GM12878 (cell line): ENCODE results near the gene LIPM. TPM values are rescaled to one million over a fixed set of nuclear protein-coding genes. Genes with fewer than 3 reads are reported as not detected.

ENCODE experiments used
- ATAC-seq: fragments of 200-7000 bp; cut with Tn5 transposase; 3 replicates; pipeline ENCODE4 v1.9.1; 2020; ENCODE audit warnings: mild to moderate bottlenecking, moderate library complexity
- BruUV-seq: library from RNA; stranded (reverse); fragments of 400-500 nt; replicated peaks from 2 replicates; lab custom pipeline; 2021; lab: Mats Ljungman, UMichigan
- CTCF ChIA-PET: fragments of 300-600 bp; sonication (Branson Sonifier 250); formaldehyde crosslinking; extraction: SDS; loops from one replicate; lab custom pipeline; 2021; ENCODE audit warnings: inconsistent platforms; lab: Yijun Ruan, JAX
- POLR2A ChIA-PET: fragments of 350-600 bp; formaldehyde crosslinking; extraction: SDS; loops from one replicate; lab custom pipeline; 2021; ENCODE audit warnings: inconsistent platforms; lab: Charles Lee
- RAD21 ChIA-PET: fragments of 300-600 bp; sonication (Branson Sonifier 250); formaldehyde crosslinking; loops from one replicate; lab custom pipeline; 2023; ENCODE audit warnings: antibody characterized with exemption; ENCODE audit not compliant: unreplicated experiment; lab: Charles Lee
- SMC1A ChIA-PET: fragments of 300-600 bp; sonication (Branson Sonifier 250); formaldehyde crosslinking; loops from one replicate; lab custom pipeline; 2023; ENCODE audit not compliant: unreplicated experiment, uncharacterized antibody; lab: Charles Lee
- DNase-seq: peaks from one replicate; pipeline ENCODE4 v3.0.0-alpha.2; 2011; ENCODE audit warnings: low read depth, low spot score
- FAIRE-seq: peaks from 3 replicates; lab custom pipeline; 2011; peaks lifted over from hg19 to GRCh38; lab: Jason Lieb, UNC
- H2AFZ ChIP-seq: 2 replicates; pipeline ENCODE4 v1.6.0; 2011; ENCODE audit warnings: low read depth, low read length, control low read depth; ENCODE audit not compliant: control insufficient read depth
- H3K27ac ChIP-seq: 2 replicates; pipeline ENCODE4 v1.5.1; 2011; ENCODE audit warnings: control low read depth; ENCODE audit not compliant: control insufficient read depth, insufficient read depth
- H3K27me3 ChIP-seq, 2 experiments: replicated peaks in 1 of 2; 2 replicates each; pipeline versions ENCODE4 v1.6.0 to v1.6.1; 2011; ENCODE audit warnings: low read length in 1 of 2; ENCODE audit not compliant: control insufficient read depth in 2 of 2, insufficient read depth in 2 of 2
- H3K36me3 ChIP-seq, 2 experiments: 2 replicates each; pipeline ENCODE4 v1.5.1; 2011; ENCODE audit warnings: low read length in 1 of 2; ENCODE audit not compliant: control insufficient read depth in 2 of 2, insufficient read depth in 2 of 2
- H3K4me1 ChIP-seq: 2 replicates; pipeline ENCODE4 v1.6.1; 2011; ENCODE audit warnings: mild to moderate bottlenecking, low read length, moderate library complexity, mixed read lengths; ENCODE audit not compliant: control insufficient read depth, insufficient read depth
- H3K4me2 ChIP-seq: 2 replicates; pipeline ENCODE4 v1.6.0; 2011; ENCODE audit warnings: control low read depth; ENCODE audit not compliant: control insufficient read depth, insufficient read depth
- H3K4me3 ChIP-seq: fragments of 200-600 bp; sonication (generic); 2 replicates; pipeline ENCODE4 v1.5.1; 2016
- H3K79me2 ChIP-seq: 2 replicates; pipeline ENCODE4 v1.6.0; 2011; ENCODE audit warnings: low read length; ENCODE audit not compliant: control insufficient read depth, insufficient read depth
- H3K9ac ChIP-seq: 2 replicates; pipeline ENCODE4 v1.8.0; 2011; ENCODE audit warnings: low read length, control low read depth, mixed read lengths; ENCODE audit not compliant: control insufficient read depth, insufficient read depth
- H3K9me3 ChIP-seq: replicated peaks from 3 replicates; pipeline ENCODE4 v1.5.1; 2011; ENCODE audit warnings: mild to moderate bottlenecking, low read length; ENCODE audit not compliant: control insufficient read depth, insufficient read depth
- H4K20me1 ChIP-seq: 2 replicates; pipeline ENCODE4 v1.6.0; 2011; ENCODE audit not compliant: control insufficient read depth, insufficient read depth
- CBX5 ChIP-seq: sonication (generic); IDR thresholded peaks from 2 replicates; pipeline ENCODE4 v1.6.1; 2016; ENCODE audit warnings: low read depth, moderate library complexity, mild to moderate bottlenecking, inconsistent platforms
- FOXK2 ChIP-seq: fragments of 450-650 bp; IDR thresholded peaks from 2 replicates; pipeline ENCODE4 v1.6.1; 2017; ENCODE audit warnings: mild to moderate bottlenecking, moderate library complexity
- MTA3 ChIP-seq: IDR thresholded peaks from 2 replicates; pipeline ENCODE4 v1.6.1; 2012; ENCODE audit warnings: low read length, inconsistent platforms, borderline replicate concordance
- NR2C1 ChIP-seq: fragments of 450-650 bp; IDR thresholded peaks from 2 replicates; pipeline ENCODE4 v1.6.1; 2017; ENCODE audit warnings: antibody characterized with exemption, mild to moderate bottlenecking, moderate library complexity
- RAD21 ChIP-seq: IDR thresholded peaks from 2 replicates; pipeline ENCODE4 v1.6.1; 2011; ENCODE audit warnings: mild to moderate bottlenecking, low read depth, low read length, moderate library complexity; ENCODE audit not compliant: insufficient read depth
- ZSCAN29 ChIP-seq: fragments of 450-650 bp; IDR thresholded peaks from 2 replicates; pipeline ENCODE4 v1.6.1; 2017; ENCODE audit warnings: mild to moderate bottlenecking, moderate library complexity
- in situ Hi-C: fragments of 300-500 bp; cut with MboI; formaldehyde crosslinking; loops from 9 replicates; pipeline ENCODE4 v1.14.3; 2018; ENCODE audit warnings: mixed read lengths
- intact Hi-C: fragments of 100-400 bp; cut with micrococcal nuclease; formaldehyde crosslinking; loops from one replicate; pipeline ENCODE4 v1.14.2; 2022; ENCODE audit not compliant: unreplicated experiment
- polyA plus RNA-seq, 11 experiments: library from polyadenylated mRNA; depleted of rRNA in 4 of 11; unstranded in 6 of 11; stranded (reverse) in 5 of 11; fragments of >200 nt; fragmentation: Nextera tagmentation in 4 of 11; fragmentation: Illumina TruSeq in 1 of 11; extraction: Ambion mirVana in 4 of 11; extraction: Trizol in 1 of 11; gene quantifications; 1 replicate in 1 of 11; 2 replicates in 10 of 11; pipeline versions ENCODE4 v1.2.1 to v1.2.3, GENCODE V29; 2011 to 2016; ENCODE audit warnings: inconsistent platforms in 2 of 11, missing spikeins in 2 of 11, low read depth in 1 of 11
- total RNA-seq, 4 experiments: library from RNA; depleted of rRNA in 3 of 4; stranded (reverse); fragments of >200 nt in 3 of 4; fragmentation: Illumina TruSeq in 1 of 4; extraction: Trizol in 1 of 4; gene quantifications; 2 replicates each; pipeline versions ENCODE4 v1.2.1 to v1.2.3, GENCODE V29; 2013 to 2021

LIPM gene
- total and polyA plus RNA-seq, 10 of the 15 experiments (the other 5 are each of a cell fraction or from before 2014, with no cell fraction given), result not detected

DNA sequence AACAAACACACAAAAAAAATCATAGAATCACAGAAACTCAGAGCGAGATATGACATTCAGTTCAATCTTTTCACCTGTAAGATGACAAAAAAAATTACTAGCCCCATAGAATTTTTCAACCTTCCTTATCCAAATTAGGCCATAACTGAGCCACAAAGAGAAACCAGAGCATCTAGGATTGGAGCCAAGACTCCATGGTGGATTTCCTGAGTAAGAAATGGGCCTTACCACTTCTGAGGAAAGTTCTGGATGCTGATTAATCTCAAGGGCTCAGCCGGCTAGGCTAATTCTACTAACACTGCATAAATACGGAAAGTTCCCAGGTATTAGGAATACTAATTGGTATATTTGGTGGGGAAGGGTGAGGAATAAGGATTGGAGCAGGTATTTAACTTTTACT lies 16.8 kb downstream of the LIPM start (continued):
- no peak for TF ChIP-seq ZSCAN29
- TF ChIP-seq, all 136 proteins: peak for 0

DNA sequence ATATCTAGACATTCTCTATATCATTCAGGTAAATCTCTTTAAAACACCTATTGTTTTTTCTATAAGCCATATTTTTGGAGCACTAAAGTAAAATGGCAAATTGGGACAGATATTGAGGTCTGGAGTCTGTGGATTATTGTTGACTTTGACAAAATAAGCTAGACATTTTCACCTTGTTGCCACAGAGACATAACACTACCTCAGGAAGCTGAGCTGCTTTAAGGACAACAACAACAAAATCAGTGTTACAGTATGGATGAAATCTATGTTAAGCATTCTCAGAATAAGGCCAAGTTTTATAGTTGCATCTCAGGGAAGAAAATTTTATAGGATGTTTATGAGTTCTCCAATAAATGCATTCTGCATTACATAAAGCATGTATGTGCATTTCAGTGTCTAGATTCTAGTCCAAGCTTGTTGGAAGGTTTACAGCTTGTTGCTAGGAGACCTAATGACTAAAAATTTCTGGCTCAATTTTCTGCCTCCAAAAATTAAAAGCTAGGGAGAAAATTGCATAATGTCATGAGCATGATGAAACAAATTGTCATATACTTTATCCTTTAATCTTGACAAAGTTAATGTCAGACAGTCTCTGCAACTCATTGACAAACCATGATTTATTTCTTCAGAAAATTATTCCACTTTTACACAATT lies 18.3 kb downstream of the LIPM start:
- RAD21 ChIA-PET, result interaction anchor here (1.4 to 5.5 kb wide), 4 partner anchors 10 to 112 kb away, joined by 4 to 28 read pairs (median 6); no protein-coding TSS in a partner anchor
- H3K9ac ChIP-seq, result no peak overlapping the region
- no peak overlapping the region for H2AFZ ChIP-seq
- H3K4me3 ChIP-seq, result no peak overlapping the region
- no peaks in the 10 kb centered on the region for H3K9me3 ChIP-seq
- intact Hi-C loops (no loop called here), in situ Hi-C loops (no loop called here)
- TF ChIP-seq MTA3, result no peak
- TF ChIP-seq FOXK2, result no peak
- TF ChIP-seq CBX5, result no peak
- no peak for TF ChIP-seq RAD21
- TF ChIP-seq NR2C1, result no peak
- DNase-seq, result no peak
- no TSS peak for BruUV-seq
- 0 out of 2 replicates have a peak, but pooled peaks cover 3% of the 10 kb centered on the region for H3K4me1 ChIP-seq
- POLR2A ChIA-PET, result no interaction called here
- no peak overlapping the region for H3K27ac ChIP-seq
- H3K27me3 ChIP-seq, result 0 out of 4 replicates have a peak, but pooled peaks cover 0 to 2% of the 10 kb centered on the region in 2 experiments
- H3K79me2 ChIP-seq, result no peaks in the 10 kb centered on the region
- no peaks in the 10 kb centered on the region for H4K20me1 ChIP-seq
- H3K4me2 ChIP-seq, result no peak overlapping the region
- CTCF ChIA-PET, result interaction anchor here (1.0 to 8.1 kb wide), 8 partner anchors 10 to 269 kb away, joined by 3 to 76 read pairs (median 4); no protein-coding TSS in a partner anchor
- H3K36me3 ChIP-seq, result no peaks in the 10 kb centered on the region
- FAIRE-seq, result no peak
- SMC1A ChIA-PET, result interaction anchor here (0.7 to 18.0 kb wide), 9 partner anchors 9 to 243 kb away, joined by 3 to 575 read pairs (median 5); partner anchors contain the start of gene STAMBPL1
- no peak for ATAC-seq
